HG02973 (cell line): ENCODE data around the gene NAPA.

Experiments
- ATAC-seq: cut with Tn5 transposase; IDR thresholded peaks from one replicate; pipeline ENCODE4 v1.9.1; 2021; ENCODE audit warnings: moderate library complexity; ENCODE audit not compliant: unreplicated experiment

NAPA gene

GRCh38 chr19:47464675-47465419, 50.0 kb downstream of the NAPA start:
- ATAC-seq = no peak

DNA sequence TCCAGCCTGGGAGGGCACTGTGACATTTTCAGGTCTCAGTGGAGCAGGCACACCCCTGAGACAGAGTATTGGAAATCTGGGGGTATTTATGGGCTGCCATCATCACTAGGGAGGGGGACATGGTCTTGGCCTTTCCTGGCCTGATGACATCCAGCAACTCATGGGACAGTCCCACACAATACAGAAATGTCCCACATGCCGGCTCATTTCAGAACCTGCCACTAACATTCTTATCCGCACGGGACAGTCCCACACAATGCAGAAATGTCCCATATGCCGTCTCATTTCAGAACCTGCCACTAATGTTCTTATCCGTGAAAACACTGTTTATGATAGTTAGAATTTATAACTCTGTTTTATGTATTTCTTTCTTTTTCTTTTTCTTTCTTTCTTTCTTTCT, 53.0 kb downstream of the NAPA start:
- no peak for ATAC-seq

DNA sequence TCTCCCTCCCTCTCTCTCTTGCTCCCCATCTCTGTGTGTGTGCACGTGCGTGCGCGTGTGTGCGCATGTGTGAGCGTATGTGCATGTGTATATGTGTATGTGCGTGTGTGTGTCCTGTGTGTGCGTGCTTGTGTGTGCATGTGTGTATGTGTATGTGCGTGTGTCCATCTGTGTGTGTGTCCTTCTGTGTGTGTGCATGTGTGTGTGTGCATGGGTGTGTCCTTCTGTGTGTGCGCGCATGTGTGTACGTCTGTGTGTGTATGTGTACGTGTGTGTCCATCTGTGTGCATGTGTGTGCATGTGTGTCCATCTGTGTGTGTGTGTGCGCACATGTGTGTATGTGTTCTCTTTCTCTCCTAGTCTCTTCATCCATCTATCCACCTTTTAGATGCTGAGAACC, 55.4 kb downstream of the NAPA start:
- no peak for ATAC-seq

DNA sequence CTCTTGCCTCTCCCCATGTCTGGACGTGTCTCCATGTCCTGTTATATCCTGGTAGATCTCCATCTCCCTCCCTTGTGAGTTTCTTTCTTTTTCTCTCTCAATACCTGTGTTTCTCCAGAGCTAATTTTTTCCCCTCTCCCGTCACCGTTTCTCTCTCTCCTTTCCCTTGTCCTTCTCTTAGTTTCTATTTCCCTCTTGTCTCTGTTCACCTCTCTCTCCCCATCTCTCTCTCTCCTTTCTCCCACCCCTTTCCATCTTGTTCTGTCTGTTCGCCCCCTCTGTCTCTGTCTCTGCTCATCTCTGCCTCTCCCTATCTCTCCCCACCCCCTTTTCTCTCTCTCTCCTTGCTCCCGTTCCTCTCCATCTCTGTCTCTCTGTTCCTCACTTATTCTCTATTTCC, 56.2 kb downstream of the NAPA start:
- ATAC-seq = no peak

- ATAC-seq = no peak
These were observed 58.0 kb downstream of the NAPA start for GRCh38 chr19:47456721-47457474.

DNA sequence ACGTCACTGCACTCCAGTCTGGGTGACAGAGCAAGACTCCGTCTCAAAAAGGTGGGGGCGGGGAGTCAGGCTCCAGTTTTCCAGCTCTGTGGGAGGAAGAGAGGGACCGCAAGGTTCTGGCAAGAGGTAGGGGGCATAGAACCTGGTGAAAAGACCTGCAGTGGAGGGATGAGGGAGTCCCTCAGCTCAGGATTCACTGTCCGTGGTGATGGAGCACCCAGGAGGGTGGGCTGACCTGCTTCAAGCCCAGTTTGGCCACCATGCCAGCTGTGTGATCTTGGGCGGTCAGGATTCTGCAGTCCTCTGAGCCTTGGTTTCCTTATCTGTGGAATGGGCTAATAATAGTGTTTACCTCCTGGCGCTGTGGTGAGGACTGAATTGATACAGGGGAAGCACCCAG, 64.4 kb downstream of the NAPA start:
- no peak for ATAC-seq

GRCh38 chr19:47448360-47448727, 66.5 kb downstream of the NAPA start:
- no peak for ATAC-seq

DNA sequence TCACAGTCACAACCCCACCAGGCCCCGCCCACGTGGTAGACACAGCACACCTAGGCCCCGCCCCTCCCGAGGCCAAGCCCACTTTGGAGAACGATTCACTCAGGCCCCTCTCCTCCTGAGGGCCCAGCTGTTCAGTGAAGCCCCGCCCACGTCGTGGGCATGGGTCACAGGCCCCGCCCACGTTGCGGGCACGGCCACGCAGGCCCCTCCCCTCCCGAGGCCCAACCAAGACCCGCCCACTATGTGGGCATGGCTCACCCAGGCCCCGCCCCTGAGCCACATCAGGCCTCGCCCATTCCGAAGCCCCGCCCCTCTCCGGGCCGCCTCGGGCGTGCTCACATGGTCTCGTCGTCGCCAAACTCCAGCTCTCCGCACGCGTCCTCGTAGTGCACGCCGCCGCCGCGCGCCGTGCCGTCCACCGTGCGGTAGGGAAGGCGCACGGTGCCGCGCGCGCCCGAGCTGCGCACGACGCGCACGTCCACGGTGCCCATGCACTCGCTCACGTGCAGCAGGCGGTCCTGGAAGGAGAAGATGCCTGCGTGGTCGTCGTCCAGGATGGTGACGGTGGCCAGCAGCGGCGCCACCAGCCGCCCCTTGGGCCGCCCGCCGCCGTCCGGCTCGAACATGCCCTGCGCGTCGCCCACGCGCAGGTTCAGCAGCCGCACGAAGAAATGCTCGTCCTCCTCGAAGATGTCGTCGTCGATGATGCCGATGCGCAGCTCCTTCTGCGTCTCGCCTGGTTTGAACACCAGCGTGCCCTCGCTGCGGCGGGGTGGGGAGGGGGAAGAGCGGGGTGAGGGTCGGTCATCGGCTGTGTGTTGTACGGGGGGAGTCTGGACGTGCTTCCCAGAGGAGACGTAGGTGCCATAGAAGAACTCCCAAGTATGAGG, 67.1 kb downstream of the NAPA start:
- no peak for ATAC-seq

DNA sequence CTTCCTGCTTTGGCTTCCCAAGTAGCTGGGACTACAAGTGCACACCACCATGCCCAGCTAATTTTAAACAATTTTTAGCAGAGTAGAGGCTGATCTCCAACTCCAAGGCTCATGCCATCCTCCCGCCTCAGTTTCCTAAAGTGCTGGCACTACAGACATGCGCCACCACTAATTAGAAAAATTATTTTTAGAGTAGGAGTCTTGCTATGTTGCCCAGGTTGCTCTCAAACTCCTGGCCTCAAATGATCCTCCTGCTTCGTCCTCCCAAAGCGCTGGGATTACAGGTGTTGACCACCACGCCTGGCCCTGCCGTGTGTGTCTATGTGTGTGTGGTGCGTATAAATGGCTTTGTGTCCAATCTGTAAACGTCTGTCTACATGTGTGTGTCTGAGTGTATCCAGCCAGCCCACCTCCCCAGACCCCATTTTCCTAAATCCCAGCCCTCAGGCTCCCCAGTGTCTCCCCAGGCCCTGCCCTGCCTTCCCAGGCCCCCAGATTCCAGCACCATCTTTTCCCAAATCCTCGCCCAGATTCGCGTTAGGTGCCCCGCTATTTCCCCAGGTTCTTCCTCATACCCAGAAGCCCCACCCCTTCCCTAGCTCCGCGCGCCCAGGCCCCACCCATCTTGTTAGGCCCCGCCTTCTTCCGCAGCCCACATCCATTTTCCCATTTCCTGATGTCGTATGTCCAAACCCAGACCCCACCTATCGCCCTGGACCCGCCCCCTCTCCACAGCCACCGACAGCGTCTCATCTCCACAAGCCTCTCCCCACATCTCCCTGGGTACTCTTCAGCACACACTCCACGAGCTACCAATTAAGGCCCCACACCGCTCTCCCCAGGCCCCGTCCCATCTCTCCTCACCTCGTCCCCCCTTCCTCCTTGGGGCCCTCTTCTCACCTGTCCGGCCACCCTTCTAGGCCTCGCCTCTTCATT, 68.1 kb downstream of the NAPA start:
- ATAC-seq = no peak

DNA sequence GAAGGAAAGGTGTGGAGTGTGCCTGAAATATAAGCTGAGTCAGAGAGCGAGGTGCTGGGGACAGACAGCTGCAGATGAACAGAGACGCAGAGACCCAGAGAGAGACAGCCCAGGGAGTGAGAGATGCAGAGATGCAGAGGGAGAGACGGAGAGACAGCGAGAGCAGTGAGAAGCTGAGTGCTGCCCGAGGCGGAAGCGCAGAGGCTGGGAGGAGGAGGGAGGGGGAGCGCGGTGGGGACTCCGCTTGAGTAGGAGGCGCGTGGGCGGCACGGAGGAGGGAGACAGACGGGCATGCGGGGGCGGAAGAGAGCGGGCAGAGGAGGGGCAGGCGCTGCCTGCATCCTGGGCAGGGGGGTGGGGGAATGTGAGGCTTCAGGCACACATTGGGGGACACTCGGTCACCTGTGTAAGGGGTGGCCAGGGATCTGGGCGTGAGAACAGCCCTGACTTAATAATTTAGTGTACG, 68.9 kb downstream of the NAPA start:
- ATAC-seq = no peak

DNA sequence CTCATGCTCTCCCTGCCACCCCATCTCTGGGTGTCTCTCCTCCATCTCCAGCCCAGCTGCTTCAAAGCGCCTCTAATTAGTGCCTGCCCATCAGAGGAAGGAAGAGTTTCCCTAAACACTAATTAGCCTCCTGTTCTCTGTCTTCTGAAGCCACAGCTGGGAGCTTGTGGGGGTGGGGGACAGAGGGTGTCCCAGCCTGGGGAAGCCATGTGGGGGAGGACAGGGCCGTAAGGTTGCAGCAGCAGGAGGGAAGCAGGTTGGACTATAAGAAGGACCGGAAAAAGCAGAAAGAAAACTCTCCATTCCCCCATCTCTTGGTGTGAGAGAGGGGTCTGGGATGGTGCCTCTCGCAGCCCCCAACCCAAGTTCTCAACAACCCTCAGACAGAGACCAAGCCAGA, 69.3 kb downstream of the NAPA start:
- ATAC-seq = no peak

DNA sequence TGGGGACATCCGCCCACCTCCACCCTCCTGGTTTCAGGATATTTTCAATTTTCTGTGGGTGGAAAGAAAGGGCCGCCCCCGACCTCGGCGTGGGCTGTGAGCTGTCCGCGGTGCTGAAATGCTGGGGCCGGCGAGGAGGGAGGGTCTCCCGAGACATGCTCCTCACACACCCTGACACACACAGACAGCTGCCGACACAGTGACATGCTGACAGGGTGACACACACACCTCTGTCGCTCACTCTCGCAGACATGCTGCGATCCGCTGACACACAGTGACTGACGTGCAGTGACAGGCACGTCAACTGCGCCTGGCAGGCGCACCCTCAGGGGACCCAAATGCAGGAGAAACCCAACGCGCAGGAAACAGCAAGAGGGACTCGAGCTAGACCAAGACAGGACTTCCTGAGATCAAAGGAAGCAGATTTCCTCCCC, 70.5 kb downstream of the NAPA start:
- ATAC-seq = no peak

GRCh38 chr19:47443331-47443730, 71.5 kb downstream of the NAPA start:
- ATAC-seq = no peak

- ATAC-seq = no peak
These were observed 76.1 kb downstream of the NAPA start for GRCh38 chr19:47438793-47439220.
